Heart left ventricle (tissue), 13 donors: ENCODE results near the gene HYOU1.

Experiments
- CTCF ChIP-seq, 12 donors: fragments of 200-600 bp; sonication (generic) in 4 of 12; IDR thresholded peaks; one replicate each; pipeline versions ENCODE4 v1.5.0 to v1.8.0; 2018 to 2022; ENCODE audit warnings: antibody characterized with exemption in 12 of 12, mild to moderate bottlenecking in 5 of 12
- POLR2A ChIP-seq, 2 donors: fragments of 450-650 bp; IDR thresholded peaks; one replicate each; pipeline ENCODE4 v1.6.1; 2017; ENCODE audit warnings: antibody characterized with exemption in 2 of 2, mild to moderate bottlenecking in 2 of 2, moderate library complexity in 2 of 2
- donor health status: ischemic (EF 13 %, LVEDD 7.1; RV severe dilation, severe dysfunction).
- donor health status: DM: no; HTN: yes; CAD: no.
- donor health status: DM: no; HTN: no; CAD: no.
- donor health status: ischemic (EF 25% LVEDD 6.9; RV normal size, moderate dysfunction).
- donor health status: ischemic (EF 25% LVEDD 5.7; RV mildly dilated, moderate dysfunction).
- donor health status: ischemic (EF 35%, LVEDD 5.7; RV mildly dilated, moderate dysfunction).
- donor health status: nonischemic (EF 11% LVEDD 7.7; RV severe dilation, severe dysfunction).
- donor health status: DM: yes; HTN: yes; CAD: no.
- donor health status: PGD.
- donor health status: ischemic (EF 29% LVEDD 5.4; RV normal size, mild dysfunction).
- donor health status: nonischemic (EF 23%, LVEDD 6.1; RV moderate dilation, normal function).

GRCh38 chr11:119015054-119015611, 41.9 kb downstream of the HYOU1 start:
- peak in 1 of 12 donors; percentile 19 for TF ChIP-seq CTCF (IDR thresholded peaks at IDR 0.05)
- TF ChIP-seq POLR2A (IDR thresholded peaks at IDR 0.05), result no peak
